Stimulated activated naive B cell treated with anti-CD40 and anti-IgM and Interleukin-4, amounts not matched to agents 10 μg/mL and 1 μg/mL and 100 μg/mL, for 72 hours (primary cell): ENCODE measurements around the gene RRP8.

Experiments
- ATAC-seq, 2 donors: fragments of 150-1000 bp; cut with Tn5 transposase; replicated peaks; 2 replicates each; pipeline ENCODE4 v1.10.0; 2021; ENCODE audit warnings: moderate library complexity in 1 of 2
- DNase-seq: peaks from one replicate; pipeline ENCODE4 v3.0.0; 2021
- H3K27ac Mint-ChIP-seq: one replicate; pipeline ENCODE4 v1.8.0; 2022; ENCODE audit warnings: mild to moderate bottlenecking, mixed read lengths
- H3K27me3 Mint-ChIP-seq, 2 donors: one replicate each; pipeline ENCODE4 v1.8.0; 2022; ENCODE audit warnings: mixed read lengths in 2 of 2
- H3K36me3 Mint-ChIP-seq, 2 donors: one replicate each; pipeline ENCODE4 v1.8.0; 2022; ENCODE audit warnings: mixed read lengths in 2 of 2, mild to moderate bottlenecking in 1 of 2
- H3K4me1 Mint-ChIP-seq, 2 donors: one replicate each; pipeline ENCODE4 v1.8.0; 2022; ENCODE audit warnings: mixed read lengths in 2 of 2, mild to moderate bottlenecking in 1 of 2
- H3K4me3 Mint-ChIP-seq, 2 donors: one replicate each; pipeline ENCODE4 v1.8.0; 2022; ENCODE audit warnings: mild to moderate bottlenecking in 2 of 2, mixed read lengths in 2 of 2, moderate library complexity in 1 of 2
- H3K9me3 Mint-ChIP-seq, 2 donors: one replicate each; pipeline ENCODE4 v1.8.0; 2022; ENCODE audit warnings: mixed read lengths in 2 of 2, mild to moderate bottlenecking in 1 of 2

RRP8 gene

DNA sequence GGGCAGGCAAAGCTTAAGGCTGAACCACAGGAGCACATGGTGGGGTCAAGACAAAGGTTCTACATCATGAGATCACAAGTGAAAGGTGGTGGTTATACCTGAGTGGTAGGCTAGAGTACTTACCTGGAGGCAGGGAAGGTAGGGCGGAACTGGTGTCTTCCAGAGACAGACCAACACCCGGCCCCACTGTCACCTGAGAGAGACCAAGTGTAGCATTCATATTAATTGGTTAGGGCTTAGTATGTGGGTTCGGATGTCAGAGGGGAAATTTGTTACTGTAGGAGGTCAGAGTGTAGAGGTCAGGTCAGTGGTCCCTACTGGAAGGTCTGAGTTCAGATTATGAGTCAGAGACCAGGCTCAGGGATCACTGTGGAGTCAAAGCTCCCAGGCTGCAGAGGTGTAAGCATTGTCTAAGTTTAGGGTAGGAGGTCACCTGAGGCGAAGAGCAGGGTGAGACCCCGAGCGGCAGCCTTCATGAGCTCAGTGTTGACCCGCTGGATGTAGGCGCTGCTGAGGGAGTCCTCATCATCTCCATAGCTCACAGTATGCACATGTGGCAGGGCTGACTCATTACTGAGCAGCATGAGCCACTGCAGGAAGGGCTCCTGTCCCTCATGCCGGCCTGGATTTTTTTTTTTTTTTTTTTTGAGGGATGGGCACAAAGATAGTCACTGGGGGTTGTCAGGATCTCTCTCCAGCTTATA is 12.6 kb upstream of the RRP8 start:
- peak overlapping the region; percentile 52 for H3K27ac Mint-ChIP-seq
- DNase-seq: no peak
- H3K4me3 Mint-ChIP-seq: peak overlapping the region in 1 of 2 donors; percentile 39
- H3K4me1 Mint-ChIP-seq: peaks cover 25 to 30% of the 10 kb centered on the region in 2 donors
- no peaks in the 10 kb centered on the region for H3K27me3 Mint-ChIP-seq
- peaks cover 10 to 22% of the 10 kb centered on the region in 2 donors for H3K36me3 Mint-ChIP-seq
- no peaks in the 10 kb centered on the region for H3K9me3 Mint-ChIP-seq
- no peak for ATAC-seq

DNA sequence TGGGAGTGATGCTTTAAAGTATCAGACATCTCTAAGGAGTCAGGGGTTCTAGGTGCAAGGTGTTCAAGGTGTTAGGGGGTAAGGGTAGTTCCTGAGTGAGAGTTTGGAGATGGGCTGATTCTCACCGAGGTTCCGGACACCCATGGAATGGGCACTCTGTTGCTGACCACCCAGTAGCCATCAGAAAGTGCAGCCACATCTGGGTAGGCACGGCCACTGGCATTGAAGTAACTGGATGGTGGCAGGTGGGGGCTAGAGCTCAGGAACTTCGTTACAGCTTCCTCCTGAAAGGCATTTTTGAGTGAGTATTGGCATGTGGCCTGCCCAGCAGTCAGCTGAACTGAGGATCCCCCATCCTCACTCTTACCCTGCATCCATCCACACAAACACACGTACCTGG is 11.6 kb upstream of the RRP8 start:
- peaks cover 20 to 29% of the 10 kb centered on the region in 2 donors for H3K36me3 Mint-ChIP-seq
- DNase-seq (no peak), ATAC-seq (no peak)
- peak overlapping the region; percentile 68 for H3K27ac Mint-ChIP-seq
- H3K9me3 Mint-ChIP-seq: no peaks in the 10 kb centered on the region
- H3K4me3 Mint-ChIP-seq: no peak overlapping the region
- H3K27me3 Mint-ChIP-seq: no peaks in the 10 kb centered on the region
- peaks cover 32 to 40% of the 10 kb centered on the region in 2 donors for H3K4me1 Mint-ChIP-seq

DNA sequence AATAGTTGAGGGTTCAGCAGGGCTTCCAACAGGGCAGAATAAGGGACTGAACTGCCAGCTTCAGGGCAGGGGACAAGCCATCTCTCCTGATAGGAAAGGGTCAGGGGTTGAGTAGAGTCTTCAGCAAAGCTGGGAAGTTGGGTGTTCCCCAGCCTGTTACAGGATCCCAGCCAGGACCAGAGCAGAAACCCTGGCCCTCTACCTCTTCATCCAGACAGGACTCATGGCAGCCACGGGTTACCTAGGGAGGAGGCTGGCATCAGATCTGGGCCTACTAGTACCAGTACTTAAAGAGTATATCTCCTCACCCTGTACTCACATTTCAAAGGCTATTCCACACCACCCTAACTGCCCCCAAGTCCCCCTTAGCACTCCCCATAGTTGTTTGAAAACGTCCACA is 11.0 kb upstream of the RRP8 start:
- H3K4me1 Mint-ChIP-seq: peaks cover 38 to 46% of the 10 kb centered on the region in 2 donors
- no peak for ATAC-seq
- no peak overlapping the region for H3K4me3 Mint-ChIP-seq
- no peaks in the 10 kb centered on the region for H3K9me3 Mint-ChIP-seq
- DNase-seq: no peak
- no peak overlapping the region for H3K27ac Mint-ChIP-seq
- peaks cover 26 to 35% of the 10 kb centered on the region in 2 donors for H3K36me3 Mint-ChIP-seq
- no peaks in the 10 kb centered on the region for H3K27me3 Mint-ChIP-seq

DNA sequence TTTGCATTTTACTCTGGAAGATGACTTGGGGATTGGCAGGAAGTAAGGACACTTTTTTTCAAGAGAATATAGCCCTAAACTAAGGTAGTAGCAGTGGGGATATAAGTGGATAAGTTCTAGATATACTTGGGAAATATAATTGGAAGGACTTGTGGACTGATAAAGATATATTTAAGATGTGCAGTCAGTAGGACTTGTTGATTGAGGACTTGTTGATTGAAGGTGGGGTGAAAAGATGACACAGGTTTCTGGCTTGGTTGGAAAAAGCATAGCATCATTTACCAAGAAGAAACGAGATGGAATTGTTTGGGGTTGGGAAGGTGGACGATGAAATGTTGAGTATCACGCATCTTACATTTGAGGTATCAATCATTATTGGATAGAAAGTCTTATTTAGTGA is 10.1 kb upstream of the RRP8 start:
- Mint-ChIP-seq H3K4me1 (peaks cover 39 to 48% of the 10 kb centered on the region in 2 donors), H3K4me3 (no peak overlapping the region), H3K9me3 (no peaks in the 10 kb centered on the region), H3K36me3 (peaks cover 35 to 40% of the 10 kb centered on the region in 2 donors), H3K27me3 (no peaks in the 10 kb centered on the region), H3K27ac (no peak overlapping the region)
- no peak for DNase-seq
- no peak for ATAC-seq

DNA sequence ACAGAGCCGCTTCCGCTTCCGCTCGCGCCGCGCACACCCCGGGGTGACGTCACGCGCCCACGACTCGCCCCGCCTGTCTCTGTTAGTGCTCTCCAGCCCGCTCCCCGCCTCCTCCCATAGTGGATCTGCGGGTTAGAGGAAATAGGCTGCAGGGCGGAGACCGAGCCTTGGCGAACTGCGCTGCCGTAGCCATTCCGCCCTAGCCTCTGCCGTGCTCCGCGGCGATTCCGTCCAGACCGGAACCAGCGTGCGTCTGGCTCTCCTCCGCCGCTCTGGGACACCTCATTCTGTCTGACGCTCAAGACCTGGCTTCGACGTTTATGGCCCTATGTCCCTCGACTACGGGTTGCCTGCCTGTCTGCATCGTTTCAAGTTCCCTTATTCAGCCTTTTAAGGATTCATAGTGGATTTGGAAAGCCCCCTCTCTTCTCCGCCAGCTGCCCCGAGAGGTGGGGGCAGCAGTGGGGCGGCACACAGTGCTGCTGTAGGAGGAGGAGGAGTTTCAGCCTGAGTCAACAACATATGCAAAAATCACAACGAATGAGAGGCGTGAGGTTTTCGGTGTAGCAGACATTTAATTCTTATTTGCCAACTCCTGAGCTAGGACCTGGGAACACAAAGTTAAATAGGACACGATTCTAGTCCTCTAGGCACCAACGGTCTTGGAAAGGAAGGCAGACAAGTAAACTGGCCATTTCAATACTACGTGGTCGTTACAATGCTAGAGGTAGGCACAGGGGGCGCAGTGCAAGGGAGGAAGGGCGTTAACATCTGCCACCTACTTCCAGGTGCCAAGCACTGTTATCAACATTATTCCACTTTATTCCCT is 9.0 kb upstream of the RRP8 start, which contains the start of gene TAF10:
Gene TAF10, minus strand, starts transcription at position 4 of the 829 bp plus-strand sequence. CDS start 27 bp downstream, outside the sequence.
- Mint-ChIP-seq H3K4me3 (peak within 1 kb of the TSS in 1 of 2 donors; percentile 93), H3K36me3 (peaks cover 43% of the 10 kb centered on the region in 2 donors), H3K27me3 (no peaks in the 10 kb centered on the region), H3K4me1 (peaks cover 43 to 51% of the 10 kb centered on the region in 2 donors), H3K9me3 (no peaks in the 10 kb centered on the region), H3K27ac (peak within 1 kb of the TSS; percentile 94)
- ATAC-seq: peak; percentile 82 to 87
- DNase-seq: peak; percentile 91

DNA sequence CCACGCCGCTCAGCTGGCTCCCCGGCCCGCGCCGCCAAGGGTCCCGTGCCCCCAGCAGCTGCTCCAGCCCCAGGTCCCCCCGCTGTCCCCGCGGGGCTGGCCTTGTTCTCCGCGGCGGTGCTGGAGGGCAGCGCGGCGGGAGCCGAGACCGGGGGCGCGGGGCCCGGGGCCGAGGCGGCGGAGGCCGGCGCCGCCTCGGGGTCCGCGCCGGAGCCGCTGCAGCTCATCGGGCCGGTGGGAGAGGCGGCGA is 8.5 kb upstream of the RRP8 start:
- ATAC-seq (no peak), DNase-seq (no peak)
- Mint-ChIP-seq H3K4me1 (peaks cover 42 to 49% of the 10 kb centered on the region in 2 donors), H3K9me3 (no peaks in the 10 kb centered on the region), H3K27ac (peak overlapping the region; percentile 94), H3K36me3 (peaks cover 41 to 44% of the 10 kb centered on the region in 2 donors), H3K27me3 (no peaks in the 10 kb centered on the region), H3K4me3 (peak overlapping the region in 1 of 2 donors; percentile 93)

DNA sequence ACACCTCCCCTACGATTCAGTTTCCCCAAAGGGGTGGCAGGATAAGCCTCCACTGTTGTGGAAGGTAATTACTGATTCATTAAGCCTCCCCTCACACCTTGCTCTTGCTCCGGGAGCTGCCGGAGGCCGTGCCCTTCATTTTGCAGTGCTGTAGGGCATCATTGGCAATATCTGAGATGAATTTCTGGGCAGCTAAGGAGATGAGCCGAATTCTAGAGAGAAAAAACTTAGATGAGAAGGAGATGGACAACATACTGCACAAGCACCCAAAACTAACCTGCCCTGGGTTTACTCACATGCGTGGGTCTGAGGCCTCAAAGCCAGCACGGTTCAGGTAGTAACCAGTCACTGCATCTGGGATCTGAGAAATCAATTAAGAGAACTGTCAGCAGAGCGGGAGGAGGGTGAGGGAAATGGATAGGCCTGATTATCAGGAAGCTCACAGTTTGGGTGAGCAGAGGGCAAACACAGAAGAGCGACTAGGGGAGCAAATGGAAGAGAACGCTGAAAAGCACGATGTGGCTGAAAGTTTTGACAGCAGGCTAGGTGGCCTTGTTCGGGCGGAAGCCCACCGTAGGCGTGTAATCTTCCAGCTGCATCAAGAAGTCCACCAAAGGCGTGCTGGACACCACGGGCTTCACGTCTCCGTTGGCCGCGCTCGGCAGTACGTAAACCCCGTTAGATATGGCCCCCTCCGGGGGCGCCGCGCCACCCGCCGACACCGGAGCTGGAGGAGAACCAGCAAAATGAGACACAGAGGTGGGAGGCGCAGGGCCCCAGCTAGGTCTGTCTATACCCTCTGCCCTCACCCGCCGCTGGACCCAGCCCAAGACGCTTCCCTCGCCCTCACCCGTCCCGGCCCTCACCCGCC is 7.9 kb upstream of the RRP8 start:
- peak overlapping the region; percentile 94 for H3K27ac Mint-ChIP-seq
- H3K4me1 Mint-ChIP-seq: peaks cover 40 to 43% of the 10 kb centered on the region in 2 donors
- H3K27me3 Mint-ChIP-seq: no peaks in the 10 kb centered on the region
- DNase-seq (no peak), ATAC-seq (peak; percentile 15 to 22)
- H3K9me3 Mint-ChIP-seq: no peaks in the 10 kb centered on the region
- H3K36me3 Mint-ChIP-seq: peaks cover 43% of the 10 kb centered on the region in 2 donors
- peak overlapping the region in 1 of 2 donors; percentile 93 for H3K4me3 Mint-ChIP-seq

DNA sequence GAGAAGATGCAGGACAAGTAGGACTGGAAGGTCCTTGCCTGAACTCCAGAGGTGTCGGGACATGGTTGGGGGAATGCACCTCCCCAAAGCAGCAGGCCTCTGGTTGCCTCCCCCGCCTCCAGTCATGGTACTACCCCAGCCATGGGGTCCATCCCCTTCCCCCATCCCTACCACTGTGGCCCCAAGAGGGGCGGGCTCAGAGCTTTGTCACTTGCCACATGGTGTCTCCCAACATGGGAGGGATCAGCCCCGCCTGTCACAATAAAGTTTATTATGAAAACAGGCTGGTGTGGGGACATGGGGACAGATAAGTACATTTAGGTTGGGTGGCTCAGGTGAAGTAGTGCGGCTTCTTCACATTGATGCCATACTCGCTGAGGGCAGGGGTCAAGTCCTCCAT is 7.2 kb upstream of the RRP8 start:
- H3K36me3 Mint-ChIP-seq: peaks cover 39 to 49% of the 10 kb centered on the region in 2 donors
- peak overlapping the region in 1 of 2 donors; percentile 93 for H3K4me3 Mint-ChIP-seq

DNA sequence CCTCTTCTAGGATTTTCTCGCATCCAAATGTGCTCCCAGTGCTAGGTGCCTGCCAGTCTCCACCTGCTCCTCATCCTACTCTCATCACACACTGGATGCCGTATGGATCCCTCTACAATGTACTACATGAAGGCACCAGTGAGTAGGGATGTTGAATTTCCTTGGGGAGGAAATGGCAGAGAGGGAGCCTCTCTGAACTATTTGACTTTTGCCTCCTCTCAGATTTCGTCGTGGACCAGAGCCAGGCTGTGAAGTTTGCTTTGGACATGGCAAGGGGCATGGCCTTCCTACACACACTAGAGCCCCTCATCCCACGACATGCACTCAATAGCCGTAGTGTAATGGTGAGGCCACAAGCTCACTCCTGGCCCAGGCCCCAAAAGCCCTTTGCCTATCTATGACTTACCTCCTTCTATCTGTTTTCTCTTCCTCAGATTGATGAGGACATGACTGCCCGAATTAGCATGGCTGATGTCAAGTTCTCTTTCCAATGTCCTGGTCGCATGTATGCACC is 6.1 kb upstream of the RRP8 start:
- Mint-ChIP-seq H3K27ac (peak overlapping the region; percentile 43), H3K4me3 (no peak overlapping the region), H3K27me3 (no peaks in the 10 kb centered on the region), H3K36me3 (peaks cover 34 to 49% of the 10 kb centered on the region in 2 donors), H3K4me1 (peaks cover 32 to 34% of the 10 kb centered on the region in 2 donors), H3K9me3 (no peaks in the 10 kb centered on the region)
- ATAC-seq (no peak), DNase-seq (no peak)

More for the DNA sequence above, 7.2 kb upstream of the RRP8 start:
- DNase-seq (no peak), ATAC-seq (no peak)
- Mint-ChIP-seq H3K4me1 (peaks cover 36 to 38% of the 10 kb centered on the region in 2 donors), H3K27me3 (no peaks in the 10 kb centered on the region), H3K27ac (peak overlapping the region; percentile 94), H3K9me3 (no peaks in the 10 kb centered on the region)

DNA sequence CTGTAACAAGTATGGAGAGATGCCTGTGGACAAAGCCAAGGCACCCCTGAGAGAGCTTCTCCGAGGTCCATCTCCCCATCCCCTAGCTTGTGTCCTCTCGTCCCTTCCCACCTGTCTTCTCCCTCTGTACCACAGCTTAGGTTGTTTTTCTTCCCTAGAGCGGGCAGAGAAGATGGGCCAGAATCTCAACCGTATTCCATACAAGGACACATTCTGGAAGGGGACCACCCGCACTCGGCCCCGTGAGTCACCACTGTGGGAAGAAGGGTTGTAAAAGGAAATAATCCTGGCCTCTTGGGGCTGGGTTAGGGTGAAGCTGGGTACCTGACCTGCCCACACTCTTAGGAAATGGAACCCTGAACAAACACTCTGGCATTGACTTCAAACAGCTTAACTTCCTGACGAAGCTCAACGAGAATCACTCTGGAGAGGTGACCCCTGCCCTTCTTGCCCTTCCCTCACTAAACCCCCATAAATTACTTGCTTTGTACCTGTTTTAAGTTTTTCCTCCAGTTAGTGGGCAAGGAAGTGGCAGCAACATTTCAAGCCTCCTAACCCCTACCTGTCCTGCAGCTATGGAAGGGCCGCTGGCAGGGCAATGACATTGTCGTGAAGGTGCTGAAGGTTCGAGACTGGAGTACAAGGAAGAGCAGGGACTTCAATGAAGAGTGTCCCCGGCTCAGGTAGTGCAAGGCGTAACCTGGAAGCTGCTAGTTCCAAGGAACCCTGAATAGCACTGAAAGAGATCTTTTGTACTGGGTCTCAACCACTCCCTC is 5.5 kb upstream of the RRP8 start:
- peaks cover 34 to 49% of the 10 kb centered on the region in 2 donors for H3K36me3 Mint-ChIP-seq
- H3K4me1 Mint-ChIP-seq: peaks cover 32 to 34% of the 10 kb centered on the region in 2 donors
- no peaks in the 10 kb centered on the region for H3K27me3 Mint-ChIP-seq
- no peaks in the 10 kb centered on the region for H3K9me3 Mint-ChIP-seq
- peak overlapping the region; percentile 43 for H3K27ac Mint-ChIP-seq
- DNase-seq (no peak), ATAC-seq (no peak)
- H3K4me3 Mint-ChIP-seq: no peak overlapping the region

DNA sequence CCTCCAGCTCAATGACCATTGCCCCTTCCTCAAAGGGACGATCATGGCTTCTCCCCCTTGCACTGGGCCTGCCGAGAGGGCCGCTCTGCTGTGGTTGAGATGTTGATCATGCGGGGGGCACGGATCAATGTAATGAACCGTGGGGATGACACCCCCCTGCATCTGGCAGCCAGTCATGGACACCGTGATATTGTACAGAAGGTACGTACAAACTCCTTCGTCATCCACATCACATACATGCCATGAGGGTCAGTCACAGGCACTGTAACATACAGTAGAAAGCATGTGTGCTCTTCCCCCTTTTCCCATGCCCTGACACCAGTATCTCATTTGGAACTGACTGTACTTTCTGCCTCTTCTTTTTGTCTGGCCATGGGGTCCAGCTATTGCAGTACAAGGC is 4.6 kb upstream of the RRP8 start:
- Mint-ChIP-seq H3K4me3 (no peak overlapping the region), H3K27me3 (no peaks in the 10 kb centered on the region), H3K9me3 (no peaks in the 10 kb centered on the region), H3K4me1 (peaks cover 32 to 34% of the 10 kb centered on the region in 2 donors), H3K27ac (peak overlapping the region; percentile 65), H3K36me3 (peaks cover 34 to 49% of the 10 kb centered on the region in 2 donors)
- ATAC-seq (no peak), DNase-seq (no peak)

DNA sequence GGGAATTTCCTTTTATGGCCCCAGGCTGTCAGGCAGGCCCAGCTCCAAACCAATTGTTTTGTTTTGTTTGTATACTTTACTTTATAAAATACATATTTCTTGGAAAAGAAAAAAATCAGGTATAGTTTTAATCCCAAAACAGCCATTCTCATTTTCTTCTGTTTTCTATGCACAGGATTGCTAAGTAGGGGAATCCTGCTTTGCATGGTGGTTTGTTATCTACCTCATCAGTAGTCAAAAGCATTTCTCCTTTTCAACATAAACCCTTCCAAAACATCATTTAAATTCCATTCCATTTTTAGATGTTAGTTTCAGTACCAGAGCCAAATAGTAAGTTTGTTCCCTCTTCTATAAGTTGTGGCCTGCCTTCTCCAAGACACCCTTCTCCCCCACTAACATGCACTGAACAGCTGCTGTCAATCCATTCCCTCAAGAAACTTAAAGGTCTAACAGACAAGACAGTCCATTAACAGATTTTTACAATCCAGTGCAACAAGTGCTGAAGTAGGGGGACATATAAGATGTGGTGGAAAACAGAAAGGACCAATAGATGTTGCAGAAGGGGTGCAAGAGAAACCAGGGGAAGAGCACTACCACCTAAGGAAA is 3.9 kb upstream of the RRP8 start:
- ATAC-seq (peak; percentile 25 to 28), DNase-seq (no peak)
- peaks cover 32 to 37% of the 10 kb centered on the region in 2 donors for H3K4me1 Mint-ChIP-seq
- peaks cover 34 to 49% of the 10 kb centered on the region in 2 donors for H3K36me3 Mint-ChIP-seq
- no peaks in the 10 kb centered on the region for H3K9me3 Mint-ChIP-seq
- H3K27ac Mint-ChIP-seq: peak overlapping the region; percentile 65
- H3K27me3 Mint-ChIP-seq: no peaks in the 10 kb centered on the region
- peak overlapping the region; percentile 43 to 60 for H3K4me3 Mint-ChIP-seq
